HG02970 (cell line): ENCODE results near the gene PCDHB7.
"Not testable (repeated sequence)": the region's sequence is repeated elsewhere in the genome, so short reads cannot be mapped to it uniquely, and the experiment has no call there.

Experiments used
- ATAC-seq: cut with Tn5 transposase; IDR thresholded peaks from one replicate; pipeline ENCODE4 v1.9.1; 2021; ENCODE audit warnings: mild to moderate bottlenecking, moderate library complexity, moderate number of reproducible peaks; ENCODE audit not compliant: unreplicated experiment, low FRiP score

The PCDHB7 gene

DNA sequence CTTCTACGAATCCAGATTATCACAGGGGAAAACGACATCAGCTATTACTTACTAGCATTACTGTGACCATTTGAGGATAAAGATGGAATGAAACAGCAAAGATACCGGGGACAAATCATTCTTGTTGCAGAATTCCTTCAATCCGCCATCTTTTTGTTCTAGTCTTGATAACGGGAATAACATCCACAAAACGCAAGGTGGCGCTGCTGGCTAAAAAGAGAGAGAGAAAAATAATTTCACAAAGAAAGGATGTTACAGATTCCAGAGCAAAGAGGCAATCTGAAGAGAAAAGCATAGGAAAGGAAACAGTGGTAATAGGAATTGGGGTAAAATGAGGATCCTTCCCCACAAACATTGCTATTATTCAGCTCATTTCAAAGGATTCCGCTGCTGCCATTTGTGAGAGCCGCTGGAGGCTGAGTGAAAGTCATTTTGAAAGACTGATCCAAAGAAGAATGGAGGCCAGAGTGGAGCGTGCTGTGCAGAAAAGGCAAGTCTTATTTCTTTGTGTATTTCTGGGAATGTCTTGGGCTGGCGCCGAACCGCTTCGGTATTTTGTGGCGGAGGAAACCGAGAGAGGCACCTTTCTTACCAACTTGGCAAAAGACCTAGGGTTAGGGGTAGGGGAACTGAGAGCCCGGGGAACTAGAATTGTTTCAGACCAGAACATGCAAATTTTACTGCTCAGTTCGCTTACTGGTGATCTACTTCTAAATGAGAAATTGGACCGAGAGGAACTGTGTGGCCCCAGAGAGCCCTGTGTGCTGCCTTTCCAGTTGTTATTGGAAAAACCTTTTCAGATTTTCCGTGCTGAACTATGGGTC, at the start of gene PCDHB7:
Gene PCDHB7, plus strand, starts transcription at position 264 of the 824 bp plus-strand sequence. Its CDS starts 192 bp downstream, at position 456.
- no peak for ATAC-seq

DNA sequence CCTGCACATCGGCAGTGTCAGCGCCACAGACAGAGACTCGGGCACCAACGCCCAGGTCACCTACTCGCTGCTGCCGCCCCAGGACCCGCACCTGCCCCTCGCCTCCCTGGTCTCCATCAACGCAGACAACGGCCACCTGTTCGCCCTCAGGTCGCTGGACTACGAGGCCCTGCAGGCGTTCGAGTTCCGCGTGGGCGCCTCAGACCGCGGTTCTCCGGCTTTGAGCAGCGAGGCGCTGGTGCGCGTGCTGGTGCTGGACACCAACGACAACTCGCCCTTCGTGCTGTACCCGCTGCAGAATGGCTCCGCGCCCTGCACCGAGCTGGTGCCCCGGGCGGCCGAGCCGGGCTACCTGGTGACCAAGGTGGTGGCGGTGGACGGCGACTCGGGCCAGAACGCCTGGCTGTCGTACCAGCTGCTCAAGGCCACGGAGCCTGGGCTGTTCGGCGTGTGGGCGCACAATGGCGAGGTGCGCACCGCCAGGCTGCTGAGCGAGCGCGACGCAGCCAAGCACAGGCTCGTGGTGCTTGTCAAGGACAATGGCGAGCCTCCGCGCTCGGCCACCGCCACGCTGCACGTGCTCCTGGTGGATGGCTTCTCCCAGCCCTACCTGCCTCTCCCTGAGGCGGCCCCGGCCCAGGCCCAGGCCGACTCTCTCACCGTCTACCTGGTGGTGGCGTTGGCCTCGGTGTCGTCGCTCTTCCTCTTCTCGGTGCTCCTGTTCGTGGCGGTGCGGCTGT, 48.9 kb upstream of the PCDHB7 start:
- ATAC-seq, result not testable (repeated sequence)

DNA sequence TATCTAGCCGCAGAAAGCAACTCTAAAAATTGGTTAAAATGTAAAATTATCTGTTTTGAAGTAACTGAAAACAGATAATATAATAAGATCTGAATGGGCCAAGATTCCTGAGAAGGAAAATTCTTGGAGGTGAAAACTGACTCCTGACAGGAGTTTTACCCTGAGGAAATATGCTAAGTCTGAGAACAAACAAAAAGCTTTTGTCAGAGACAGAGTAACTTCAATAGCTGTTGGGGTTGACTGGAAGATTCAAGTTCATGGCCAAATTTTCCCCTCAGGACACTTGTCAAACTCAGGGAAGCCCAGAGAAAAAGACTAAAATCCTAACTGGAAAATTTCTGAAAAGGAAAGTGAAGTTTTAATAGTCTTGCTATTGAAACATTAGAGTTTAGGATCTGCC, 45.1 kb upstream of the PCDHB7 start:
- ATAC-seq, result no peak

DNA sequence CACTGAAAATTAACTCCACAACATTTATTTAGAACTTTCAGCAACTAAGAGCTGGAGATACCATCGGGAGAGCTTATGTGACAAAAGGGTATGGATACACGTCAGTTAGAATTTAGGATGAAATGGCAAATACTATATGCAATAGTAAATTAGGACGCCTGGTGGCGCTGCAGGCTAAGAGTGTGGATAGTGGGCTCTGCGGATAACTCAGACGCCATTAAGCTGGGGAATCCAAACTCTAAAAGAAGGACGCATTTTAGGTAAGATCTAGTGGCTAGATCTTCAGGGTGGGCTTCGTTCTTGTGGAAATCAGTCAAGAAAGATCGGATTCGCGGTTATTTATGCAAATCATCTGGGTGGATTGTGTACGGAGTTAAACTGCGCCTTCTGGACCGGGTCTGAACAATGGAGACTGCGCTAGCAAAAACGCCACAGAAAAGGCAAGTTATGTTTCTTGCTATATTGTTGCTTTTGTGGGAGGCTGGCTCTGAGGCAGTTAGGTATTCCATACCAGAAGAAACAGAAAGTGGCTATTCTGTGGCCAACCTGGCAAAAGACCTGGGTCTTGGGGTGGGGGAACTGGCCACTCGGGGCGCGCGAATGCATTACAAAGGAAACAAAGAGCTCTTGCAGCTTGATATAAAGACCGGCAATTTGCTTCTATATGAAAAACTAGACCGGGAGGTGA, 37.3 kb upstream of the PCDHB7 start, which contains the start of gene PCDHB5:
Gene PCDHB5, plus strand, starts transcription at position 177 of the 688 bp plus-strand sequence. Its CDS starts 229 bp downstream, at position 406.
- no peak for ATAC-seq

DNA sequence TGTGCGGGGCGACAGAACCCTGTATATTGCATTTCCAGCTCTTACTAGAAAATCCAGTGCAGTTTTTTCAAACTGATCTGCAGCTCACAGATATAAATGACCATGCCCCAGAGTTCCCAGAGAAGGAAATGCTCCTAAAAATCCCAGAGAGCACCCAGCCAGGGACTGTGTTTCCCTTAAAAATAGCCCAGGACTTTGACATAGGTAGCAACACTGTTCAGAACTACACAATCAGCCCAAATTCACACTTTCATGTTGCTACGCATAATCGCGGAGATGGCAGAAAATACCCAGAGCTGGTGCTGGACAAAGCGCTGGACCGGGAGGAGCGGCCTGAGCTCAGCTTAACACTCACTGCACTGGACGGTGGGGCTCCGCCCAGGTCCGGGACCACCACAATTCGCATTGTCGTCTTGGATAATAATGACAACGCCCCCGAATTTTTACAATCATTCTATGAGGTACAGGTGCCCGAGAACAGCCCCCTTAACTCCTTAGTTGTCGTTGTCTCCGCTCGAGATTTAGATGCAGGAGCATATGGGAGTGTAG, 36.7 kb upstream of the PCDHB7 start:
- ATAC-seq, result no peak

DNA sequence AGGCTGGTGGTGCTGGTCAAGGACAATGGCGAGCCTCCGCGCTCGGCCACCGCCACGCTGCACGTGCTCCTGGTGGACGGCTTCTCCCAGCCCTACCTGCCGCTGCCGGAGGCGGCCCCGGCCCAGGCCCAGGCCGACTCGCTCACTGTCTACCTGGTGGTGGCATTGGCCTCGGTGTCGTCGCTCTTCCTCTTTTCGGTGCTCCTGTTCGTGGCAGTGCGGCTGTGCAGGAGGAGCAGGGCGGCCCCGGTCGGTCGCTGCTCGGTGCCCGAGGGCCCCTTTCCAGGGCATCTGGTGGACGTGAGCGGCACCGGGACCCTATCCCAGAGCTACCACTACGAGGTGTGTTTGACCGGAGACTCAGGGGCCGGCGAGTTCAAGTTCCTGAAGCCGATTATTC, 35.1 kb upstream of the PCDHB7 start:
- ATAC-seq, result not testable (repeated sequence)

DNA sequence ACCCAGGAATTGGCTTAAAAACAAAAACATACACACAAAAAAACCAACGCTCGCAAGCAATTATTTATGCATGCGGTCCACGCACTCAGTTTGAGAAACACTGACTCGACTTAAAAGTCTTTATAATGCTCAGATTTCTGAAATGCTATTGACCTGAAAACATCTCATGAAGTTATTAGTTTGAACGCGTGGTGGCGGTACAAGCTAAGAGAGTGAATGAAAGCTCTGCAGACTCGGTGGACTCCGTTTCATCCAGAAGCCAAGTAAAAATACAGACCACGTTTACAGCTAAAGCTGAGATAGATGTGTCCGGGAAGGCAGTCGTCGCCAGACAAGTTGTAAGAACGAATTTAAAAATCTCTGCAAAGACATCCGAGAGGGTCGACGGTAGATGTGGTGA, 22.6 kb upstream of the PCDHB7 start, which contains the start of gene PCDHB6:
Gene PCDHB6, plus strand, starts transcription at position 246 of the 400 bp plus-strand sequence. CDS start 201 bp downstream, outside the sequence.
- ATAC-seq, result no peak

DNA sequence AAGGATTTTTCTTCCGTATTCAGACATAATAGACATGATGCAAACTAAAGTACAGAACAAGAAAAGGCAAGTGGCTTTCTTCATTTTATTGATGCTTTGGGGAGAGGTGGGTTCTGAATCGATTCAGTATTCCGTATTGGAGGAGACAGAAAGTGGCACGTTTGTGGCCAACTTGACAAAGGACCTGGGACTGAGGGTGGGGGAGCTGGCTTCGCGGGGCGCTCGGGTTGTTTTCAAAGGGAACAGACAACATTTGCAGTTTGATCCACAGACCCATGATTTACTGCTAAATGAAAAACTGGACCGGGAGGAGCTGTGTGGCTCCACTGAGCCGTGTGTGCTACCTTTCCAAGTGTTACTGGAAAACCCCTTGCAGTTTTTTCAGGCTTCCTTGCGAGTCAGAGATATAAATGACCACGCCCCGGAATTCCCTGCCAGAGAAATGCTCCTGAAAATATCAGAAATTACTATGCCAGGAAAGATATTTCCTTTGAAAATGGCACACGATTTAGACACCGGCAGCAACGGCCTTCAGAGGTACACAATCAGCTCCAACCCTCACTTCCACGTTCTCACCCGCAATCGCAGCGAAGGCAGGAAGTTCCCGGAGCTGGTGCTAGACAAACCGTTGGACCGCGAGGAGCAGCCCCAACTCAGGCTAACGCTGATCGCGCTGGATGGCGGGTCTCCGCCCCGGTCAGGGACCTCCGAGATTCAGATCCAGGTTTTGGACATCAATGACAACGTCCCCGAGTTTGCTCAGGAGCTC, 22.0 kb upstream of the PCDHB7 start:
- no peak for ATAC-seq

DNA sequence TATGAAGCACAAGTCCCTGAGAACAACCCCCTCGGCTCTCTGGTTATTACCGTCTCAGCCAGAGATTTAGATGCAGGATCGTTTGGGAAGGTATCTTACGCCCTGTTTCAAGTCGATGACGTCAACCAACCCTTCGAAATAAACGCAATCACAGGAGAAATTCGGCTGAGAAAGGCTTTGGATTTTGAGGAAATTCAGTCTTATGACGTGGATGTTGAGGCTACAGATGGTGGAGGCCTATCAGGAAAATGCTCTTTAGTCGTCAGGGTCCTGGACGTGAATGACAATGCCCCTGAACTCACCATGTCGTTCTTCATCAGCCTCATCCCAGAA, 21.5 kb upstream of the PCDHB7 start:
- ATAC-seq, result no peak

DNA sequence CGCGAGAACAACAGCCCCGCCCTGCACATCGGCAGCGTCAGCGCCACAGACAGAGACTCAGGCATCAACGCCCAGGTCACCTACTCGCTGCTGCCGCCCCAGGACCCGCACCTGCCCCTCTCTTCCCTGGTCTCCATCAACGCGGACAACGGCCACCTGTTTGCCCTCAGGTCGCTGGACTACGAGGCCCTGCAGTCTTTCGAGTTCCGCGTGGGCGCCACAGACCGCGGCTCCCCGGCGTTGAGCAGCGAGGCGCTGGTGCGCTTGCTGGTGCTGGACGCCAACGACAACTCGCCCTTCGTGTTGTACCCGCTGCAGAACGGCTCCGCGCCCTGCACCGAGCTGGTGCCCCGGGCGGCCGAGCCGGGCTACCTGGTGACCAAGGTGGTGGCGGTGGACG, 20.8 kb upstream of the PCDHB7 start:
- not testable (repeated sequence) for ATAC-seq

DNA sequence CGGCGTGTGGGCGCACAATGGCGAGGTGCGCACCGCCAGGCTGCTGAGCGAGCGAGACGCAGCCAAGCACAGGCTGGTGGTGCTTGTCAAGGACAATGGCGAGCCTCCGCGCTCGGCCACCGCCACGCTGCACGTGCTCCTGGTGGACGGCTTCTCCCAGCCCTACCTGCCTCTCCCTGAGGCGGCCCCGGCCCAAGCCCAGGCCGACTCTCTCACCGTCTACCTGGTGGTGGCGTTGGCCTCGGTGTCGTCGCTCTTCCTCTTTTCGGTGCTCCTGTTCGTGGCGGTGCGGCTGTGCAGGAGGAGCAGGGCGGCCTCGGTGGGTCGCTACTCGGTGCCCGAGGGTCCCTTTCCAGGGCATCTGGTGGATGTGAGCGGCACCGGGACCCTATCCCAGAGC, 20.3 kb upstream of the PCDHB7 start:
- not testable (repeated sequence) for ATAC-seq

DNA sequence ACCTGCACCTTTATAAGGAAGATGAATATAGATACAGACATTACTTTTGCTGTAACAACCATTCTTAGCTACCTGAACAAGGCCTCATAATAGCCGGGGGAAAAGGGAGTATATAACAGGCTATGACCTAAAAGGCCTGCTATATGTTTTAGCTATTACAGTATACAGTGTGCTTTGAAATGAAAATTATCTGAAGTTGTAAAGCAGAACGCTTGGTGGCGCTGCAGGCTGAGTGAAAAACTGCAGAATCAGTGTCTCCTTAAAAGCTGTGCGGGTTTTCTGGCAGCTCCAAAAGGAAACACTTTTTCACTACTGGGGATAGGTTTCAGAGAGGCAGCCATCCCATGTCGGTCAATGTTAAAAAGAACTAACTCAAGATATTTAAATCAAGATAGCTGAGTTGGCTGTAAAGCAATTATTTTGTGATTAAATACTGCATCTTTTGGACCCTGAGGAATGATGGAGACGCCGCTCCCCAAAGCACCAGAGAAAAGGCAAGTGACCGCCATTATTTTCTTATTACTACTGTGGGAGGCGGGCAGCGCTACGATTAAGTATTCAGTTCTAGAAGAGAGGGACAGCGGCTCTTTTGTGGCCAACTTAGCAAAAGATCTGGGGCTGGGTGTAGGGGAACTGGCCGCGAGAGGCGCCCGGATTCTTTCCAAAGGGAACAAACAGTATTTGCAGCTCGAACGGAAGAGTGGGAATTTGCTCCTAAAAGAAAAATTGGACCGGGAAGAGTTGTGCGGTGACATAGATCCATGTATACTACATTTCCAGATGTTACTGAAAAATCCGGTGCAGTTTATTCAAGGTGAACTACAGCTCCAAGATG, 16.7 kb upstream of the PCDHB7 start:
- no peak for ATAC-seq

DNA sequence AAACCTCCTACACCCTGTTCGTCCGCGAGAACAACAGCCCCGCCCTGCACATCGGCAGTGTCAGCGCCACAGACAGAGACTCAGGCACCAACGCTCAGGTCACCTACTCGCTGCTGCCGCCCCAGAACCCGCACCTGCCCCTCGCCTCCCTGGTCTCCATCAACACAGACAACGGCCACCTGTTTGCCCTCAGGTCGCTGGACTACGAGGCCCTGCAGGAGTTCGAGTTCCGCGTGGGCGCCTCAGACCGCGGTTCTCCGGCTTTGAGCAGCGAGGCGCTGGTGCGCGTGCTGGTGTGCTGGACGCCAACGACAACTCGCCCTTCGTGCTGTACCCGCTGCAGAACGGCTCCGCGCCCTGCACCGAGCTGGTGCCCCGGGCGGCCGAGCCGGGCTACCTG, 15.1 kb upstream of the PCDHB7 start:
- ATAC-seq, result not testable (repeated sequence)

DNA sequence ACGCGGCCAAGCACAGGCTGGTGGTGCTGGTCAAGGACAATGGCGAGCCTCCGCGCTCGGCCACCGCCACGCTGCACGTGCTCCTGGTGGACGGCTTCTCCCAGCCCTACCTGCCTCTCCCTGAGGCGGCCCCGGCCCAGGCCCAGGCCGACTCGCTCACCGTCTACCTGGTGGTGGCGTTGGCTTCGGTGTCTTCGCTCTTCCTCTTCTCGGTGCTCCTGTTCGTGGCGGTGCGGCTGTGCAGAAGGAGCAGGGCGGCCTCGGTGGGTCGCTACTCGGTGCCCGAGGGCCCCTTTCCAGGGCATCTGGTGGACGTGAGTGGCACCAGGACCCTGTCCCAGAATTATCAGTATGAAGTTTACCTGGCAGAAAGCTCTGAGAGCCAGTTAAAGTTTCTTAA, 14.5 kb upstream of the PCDHB7 start:
- not testable (repeated sequence) for ATAC-seq

DNA sequence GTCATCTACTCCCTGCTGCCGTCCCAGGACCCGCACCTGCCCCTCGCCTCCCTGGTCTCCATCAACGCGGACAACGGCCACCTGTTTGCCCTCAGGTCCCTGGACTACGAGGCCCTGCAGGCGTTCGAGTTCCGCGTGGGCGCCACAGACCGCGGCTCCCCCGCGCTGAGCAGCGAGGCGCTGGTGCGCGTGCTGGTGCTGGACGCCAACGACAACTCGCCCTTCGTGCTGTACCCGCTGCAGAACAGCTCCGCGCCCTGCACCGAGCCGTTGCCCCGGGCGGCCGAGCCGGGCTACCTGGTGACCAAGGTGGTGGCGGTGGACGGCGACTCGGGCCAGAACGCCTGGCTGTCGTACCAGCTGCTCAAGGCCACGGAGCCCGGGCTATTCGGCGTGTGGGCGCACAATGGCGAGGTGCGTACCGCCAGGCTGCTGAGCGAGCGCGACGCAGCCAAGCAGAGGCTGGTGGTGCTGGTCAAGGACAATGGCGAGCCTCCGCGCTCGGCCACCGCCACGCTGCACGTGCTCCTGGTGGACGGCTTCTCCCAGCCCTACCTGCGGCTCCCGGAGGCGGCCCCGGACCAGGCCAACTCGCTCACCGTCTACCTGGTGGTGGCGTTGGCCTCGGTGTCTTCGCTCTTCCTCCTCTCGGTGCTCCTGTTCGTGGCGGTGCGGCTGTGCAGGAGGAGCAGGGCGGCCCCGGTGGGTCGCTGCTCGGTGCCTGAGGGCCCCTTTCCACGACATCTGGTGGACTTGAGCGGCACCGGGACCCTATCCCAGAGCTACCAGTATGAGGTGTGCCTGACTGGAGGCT, 2.1 kb downstream of the PCDHB7 start:
- not testable (repeated sequence) for ATAC-seq

DNA sequence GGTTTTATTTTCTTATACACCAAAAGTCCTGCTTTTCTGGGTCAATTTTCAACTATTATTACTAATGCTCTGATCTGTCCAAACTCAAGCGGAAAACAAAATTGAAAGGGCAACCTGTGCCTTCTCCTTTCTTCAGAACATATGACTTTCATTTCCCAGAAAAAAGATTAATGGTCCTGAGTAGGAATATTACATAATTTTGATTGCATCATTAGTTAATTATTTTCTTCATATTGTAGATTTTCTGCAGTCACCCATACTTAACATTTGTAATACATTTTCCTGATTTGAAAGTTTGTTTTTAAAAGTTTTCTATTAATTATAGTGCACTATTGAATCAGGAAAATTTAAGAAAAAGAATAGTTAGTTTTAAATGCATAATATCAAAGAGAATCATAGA, 3.5 kb downstream of the PCDHB7 start:
- ATAC-seq, result no peak

DNA sequence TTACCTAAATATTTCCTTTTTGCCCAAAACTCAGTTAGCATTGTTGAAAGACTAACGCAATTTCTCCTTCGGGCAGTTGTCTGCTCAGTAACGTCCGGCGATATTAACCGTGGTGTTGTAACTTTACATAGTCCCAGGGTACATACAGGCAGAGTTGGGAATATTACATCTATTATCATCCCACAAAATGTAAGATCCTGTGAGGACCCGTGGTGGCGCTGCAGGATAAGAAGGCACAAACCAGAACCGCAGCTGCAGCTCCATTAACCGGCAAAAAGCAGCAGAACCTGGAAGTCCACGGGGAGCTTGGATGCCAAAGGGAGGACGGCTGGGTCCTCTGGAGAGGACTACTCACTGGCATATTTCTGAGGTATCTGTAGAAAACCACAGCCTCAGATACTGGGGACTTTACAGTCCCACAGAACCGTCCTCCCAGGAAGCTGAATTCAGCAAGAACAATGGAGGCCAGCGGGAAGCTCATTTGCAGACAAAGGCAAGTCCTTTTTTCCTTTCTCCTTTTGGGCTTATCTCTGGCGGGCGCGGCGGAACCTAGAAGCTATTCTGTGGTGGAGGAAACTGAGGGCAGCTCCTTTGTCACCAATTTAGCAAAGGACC, 5.2 kb downstream of the PCDHB7 start, which contains the start of gene PCDHB8:
Gene PCDHB8, plus strand, starts transcription at position 214 of the 615 bp plus-strand sequence. Its CDS starts 245 bp downstream, at position 459.
- not testable (repeated sequence) for ATAC-seq

DNA sequence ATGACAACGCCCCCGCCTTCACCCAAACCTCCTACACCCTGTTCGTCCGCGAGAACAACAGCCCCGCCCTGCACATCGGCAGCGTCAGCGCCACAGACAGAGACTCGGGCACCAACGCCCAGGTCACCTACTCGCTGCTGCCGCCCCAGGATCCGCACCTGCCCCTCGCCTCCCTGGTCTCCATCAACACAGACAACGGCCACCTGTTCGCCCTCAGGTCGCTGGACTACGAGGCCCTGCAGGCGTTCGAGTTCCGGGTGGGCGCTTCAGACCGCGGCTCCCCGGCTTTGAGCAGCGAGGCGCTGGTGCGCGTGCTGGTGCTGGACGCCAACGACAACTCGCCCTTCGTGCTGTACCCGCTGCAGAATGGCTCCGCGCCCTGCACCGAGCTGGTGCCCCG, 6.9 kb downstream of the PCDHB7 start:
- ATAC-seq, result not testable (repeated sequence)
